AG08396 (cell line): ENCODE results near the gene PPM1M.
"Not testable (repeated sequence)": the region's sequence is repeated elsewhere in the genome, so short reads cannot be mapped to it uniquely, and the experiment has no call there.

Source experiments
- DNase-seq: peaks from one replicate; pipeline ENCODE4 v3.0.0; 2012; ENCODE audit warnings: low spot score, mixed read lengths

PPM1M gene

DNA sequence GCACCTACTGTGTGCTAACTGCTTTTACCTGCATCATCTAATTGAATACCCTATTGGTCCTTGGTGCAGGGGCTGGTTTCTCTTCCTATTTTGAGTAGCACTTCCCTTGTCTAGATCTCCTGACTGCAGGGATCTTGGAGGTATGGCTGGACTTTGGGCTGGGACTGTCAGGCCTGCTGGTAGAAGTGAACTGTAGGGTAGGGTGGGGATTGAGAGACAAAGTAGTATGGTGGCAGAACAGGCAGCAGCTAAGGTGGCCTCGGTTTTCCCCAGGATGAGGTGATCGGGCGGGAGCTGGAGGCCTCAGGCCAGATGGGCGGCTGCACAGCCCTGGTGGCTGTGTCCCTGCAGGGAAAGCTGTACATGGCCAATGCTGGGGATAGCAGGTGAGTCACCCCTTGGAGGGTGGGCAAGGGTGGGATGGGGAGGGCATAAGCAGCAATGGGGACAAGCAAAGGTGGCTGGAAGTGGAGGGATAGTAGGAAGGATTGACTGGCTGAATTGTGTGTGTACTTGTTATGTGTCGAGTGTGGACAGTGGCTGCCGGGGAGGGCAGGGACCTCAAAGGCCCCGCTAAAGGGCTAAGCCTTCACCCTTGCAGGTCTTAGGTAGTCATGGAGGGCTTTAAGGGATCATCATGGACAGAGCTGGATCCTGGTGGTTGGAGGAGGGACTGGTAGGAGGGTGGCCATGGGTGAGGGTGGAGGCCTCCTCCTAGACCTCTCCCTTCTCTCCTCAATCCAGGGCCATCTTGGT, 2.0 kb downstream of the PPM1M start:
- DNase-seq, result no peak

DNA sequence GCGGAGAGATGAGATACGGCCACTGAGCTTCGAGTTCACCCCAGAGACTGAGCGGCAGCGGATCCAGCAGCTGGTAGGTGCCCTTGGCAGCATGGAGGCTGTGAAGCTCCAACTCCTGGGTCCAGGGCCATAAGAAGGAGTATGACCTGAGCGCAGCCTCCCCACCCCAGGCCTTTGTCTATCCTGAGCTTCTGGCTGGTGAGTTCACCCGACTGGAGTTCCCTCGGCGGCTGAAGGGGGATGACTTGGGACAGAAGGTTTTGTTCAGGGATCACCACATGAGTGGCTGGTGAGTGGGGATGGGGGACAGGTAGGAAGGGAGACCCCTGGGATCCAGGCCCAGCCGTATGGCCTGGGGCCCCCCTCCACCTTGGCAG, 2.6 kb downstream of the PPM1M start:
- DNase-seq, result no peak

DNA sequence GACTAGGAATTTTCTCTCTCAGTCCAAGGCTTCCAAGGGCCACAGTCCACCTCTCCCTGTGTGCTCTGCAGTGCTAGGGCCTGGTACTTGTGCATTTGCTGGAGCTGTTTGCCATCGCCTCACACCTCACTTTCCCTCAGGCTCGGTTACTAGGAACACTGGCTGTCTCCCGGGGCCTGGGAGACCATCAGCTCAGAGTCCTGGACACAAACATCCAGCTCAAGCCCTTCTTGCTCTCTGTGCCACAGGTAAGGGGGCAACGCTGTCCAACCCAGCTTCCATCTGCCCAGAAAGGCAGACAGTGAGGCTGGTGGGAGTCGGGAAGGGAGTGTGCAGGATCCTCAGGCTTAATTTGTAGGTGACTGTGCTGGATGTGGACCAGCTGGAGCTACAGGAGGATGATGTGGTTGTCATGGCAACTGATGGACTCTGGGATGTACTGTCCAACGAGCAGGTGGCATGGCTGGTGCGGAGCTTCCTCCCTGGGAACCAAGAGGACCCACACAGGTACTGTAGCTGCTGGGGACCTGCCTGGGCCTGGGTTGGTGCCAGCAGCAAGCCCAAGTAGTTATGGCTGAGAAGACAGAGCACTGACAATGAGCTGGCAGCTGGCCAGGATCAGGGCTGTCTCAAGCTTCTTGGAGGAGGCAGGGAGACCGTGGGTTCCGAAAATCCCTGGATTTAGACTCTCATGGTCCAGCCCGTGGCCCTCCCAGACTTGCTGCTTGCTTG, 3.4 kb downstream of the PPM1M start:
- no peak for DNase-seq

DNA sequence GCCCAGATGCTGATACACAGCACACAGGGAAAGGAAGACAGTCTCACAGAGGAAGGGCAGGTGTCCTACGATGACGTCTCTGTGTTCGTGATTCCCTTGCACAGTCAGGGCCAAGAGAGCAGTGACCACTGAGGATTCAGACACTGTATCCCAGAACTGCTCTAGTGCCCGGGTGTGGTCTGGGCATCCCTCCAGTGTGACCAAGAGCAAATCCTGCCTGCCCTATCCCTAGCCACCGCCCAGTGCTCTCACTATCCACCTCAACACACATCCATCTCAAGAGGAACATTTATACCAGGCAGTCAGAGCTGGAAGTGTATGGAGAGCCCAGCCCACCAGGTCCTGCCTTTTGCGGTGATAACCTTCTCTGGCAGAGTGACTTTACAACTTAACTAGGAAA, 4.1 kb downstream of the PPM1M start:
- DNase-seq, result no peak

DNA sequence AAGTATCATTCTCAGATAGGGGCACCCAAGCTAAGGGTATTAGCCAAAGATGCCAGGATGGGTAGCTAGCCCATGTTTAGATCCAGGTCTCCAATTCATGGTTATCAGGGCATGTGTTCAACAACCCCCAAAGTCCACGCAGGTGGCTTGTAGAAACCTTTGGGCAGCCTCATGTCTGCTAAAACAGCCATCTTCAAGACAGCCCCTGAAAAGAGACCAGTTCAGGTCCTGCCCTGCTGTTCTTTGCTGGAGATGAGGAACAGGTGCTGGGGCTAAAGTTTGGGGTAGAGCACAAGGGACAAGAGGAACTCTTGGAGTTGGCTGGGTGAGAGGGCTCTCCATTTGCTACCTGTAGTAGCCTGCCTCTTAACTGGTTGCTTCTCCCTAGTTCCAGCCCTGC, 4.6 kb downstream of the PPM1M start:
- DNase-seq, result no peak

DNA sequence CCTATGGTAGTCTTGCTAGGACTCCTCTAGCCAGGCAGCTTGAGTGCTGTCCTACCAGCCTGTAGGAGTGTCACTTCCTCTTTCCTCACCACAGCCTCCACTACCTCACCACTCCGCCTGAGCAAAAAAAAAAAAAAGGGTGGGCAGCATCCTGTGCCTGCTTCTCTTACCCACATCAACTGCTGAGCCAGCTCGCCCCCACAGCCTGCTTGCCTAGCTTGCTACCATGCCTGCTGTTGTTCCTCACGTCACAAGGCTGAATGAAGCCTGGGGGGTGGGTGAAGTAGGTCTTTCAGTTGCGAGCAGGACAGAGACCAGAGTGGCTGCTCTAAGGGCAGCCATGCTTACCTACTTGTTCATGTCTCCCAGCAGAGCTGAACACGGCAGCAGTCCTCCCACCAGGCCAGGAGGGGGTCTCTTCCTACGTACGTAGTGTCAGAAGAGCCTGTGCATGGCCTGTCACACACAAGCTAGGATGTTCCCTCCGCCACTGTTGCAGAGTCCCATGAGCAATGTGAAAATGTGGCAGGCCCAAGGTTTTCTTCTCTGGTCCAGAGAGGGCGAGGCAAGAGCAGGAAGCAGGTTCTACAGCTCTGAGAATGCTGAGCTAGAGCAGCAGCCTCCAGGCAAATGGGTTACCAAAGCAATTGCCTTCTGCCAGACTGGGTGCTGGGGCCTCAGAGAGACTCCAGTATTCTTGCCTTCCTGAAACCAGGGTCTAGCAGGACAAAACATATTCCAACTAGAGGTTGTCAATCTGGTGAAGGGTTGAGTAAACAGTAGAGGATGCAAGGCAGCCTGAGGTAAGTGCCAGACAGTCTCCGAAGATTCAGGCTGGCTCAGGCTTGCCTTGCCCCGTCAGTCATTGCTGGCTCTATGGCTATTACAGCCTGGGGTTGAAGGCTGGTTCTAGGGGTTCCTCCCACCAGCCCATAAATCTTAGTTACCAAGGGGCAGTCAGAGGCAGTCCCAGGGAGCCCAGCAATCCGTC, 8.1 kb downstream of the PPM1M start:
- no peak for DNase-seq

DNA sequence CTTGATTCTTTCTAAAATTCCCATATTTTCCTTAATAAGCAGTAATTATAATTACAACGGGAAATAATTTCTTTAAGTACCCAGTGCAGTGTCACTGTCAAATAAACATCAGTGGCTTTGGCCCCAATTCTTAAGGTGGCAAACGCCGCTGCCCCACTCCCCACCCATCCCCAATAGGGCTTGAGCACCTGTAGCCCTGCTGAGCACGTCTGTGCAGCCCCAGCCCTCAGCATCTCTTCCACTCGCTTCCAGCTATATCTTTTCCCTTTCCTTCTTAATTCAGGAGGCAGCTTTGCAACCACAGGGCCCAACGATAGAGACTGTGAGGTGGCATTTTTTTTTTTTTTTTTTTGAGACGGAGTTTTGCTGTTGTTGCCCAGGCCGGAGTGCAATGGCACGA, 9.0 kb downstream of the PPM1M start:
- no peak for DNase-seq

DNA sequence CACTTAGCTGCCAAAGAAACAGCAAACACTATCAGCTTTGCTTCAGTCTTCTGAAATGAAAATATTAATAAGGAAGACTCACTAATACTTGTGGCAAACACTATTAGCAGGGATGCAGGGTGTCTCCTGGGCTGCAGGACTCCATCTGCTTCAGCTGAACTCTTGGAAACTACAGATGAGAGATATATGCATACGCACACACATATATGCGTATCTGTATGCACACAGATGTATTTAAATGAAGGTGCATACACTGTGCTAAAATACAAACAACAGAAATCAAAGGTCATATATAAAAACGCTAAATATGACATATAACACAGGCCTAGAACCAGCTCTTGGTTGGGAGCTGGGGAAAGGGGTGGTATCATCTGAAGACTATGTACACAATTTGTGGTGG, 10.6 kb downstream of the PPM1M start:
- no peak for DNase-seq

DNA sequence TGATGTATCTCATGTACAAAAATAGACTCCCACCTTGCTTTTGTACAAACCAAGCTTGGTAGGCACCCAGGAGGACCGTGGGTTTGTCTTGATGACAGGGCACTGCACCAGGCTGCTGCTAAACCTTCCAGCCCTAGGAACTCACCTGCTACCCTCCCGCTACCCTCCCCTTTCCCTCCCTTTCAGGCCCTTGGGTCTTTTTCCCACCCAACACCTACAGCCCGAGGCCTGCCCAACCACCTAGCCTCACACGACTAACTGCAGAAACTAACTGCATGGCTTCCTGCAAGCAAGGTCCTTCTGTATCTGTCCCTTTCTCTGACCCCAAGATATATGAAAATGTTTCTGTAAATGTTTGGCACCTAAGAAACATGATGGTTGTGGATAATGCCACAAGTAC, 11.1 kb downstream of the PPM1M start:
- no peak for DNase-seq

DNA sequence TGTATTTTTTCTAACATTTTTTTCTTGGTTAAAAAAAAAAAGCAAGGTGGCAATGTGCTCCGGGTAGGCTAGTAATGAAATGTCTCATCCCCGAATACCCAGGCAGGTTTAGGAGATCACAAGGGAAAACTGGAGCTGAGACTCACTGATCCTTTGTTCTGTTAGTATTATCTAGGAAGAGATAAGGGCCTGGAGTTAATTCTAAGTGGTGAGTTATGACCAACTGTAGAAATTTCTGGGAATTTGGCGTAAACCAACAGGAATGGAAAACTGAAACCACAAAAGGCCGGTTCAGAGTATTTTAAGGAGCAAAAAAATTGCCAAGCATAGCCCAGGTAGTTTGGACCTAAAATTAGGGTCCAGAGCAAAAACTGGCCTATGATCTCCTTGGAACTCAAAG, 12.4 kb downstream of the PPM1M start:
- DNase-seq, result no peak

DNA sequence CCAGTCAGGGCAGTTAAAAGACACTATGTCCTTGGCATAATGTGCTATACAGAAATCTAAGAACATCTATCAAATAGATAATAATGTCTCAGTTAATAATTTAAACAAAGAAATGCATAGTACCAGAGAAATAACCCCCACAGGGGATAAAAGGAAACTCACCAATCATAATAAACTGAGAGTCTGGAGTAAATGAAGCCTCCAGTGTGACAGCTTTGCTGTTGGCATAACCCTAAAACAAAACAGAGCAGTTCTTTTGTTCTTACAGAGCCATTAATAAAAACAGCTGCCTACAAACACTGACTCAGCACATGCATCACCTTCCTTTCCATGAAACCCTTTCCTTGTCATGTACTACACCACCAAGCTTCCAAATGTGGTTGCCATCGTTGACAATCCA, 13.5 kb downstream of the PPM1M start:
- DNase-seq, result no peak

DNA sequence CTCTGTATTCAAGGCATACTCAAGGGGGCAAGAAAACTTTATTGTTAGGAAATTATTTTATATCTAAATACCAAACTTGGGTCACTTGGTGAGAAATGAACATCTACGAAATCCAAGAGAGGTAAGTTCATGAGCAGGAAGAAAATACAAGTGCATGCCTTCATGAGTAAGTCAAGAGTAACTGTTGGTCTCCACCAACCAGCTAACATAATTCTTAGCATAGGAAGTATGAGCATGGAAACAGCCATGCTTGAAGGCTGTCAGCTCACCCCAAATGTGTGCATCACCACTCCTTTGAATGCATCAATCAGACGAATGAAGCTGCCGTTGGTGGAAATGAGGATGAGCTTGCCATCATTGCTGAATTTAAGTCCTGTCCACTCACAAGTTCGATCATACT, 13.9 kb downstream of the PPM1M start:
- no peak for DNase-seq

DNA sequence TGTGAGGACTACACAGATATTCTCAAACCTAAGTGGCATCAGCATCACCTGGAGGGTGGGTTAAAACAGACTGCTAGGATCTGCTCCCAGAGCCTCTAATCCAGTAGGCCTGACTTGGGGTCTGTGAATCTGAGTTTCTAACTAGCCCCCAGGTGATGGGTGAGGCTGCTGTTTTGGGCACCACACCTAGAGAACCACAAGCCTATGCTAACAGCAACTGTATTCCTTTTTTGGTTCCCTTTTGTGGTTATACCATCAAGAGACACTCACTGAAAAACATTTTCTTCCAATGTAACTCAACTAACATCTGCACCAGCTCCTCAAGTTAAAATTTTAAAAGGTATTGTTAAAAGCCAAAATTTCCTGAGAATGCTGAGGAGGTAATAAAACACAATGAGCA, 16.9 kb downstream of the PPM1M start:
- DNase-seq, result no peak

DNA sequence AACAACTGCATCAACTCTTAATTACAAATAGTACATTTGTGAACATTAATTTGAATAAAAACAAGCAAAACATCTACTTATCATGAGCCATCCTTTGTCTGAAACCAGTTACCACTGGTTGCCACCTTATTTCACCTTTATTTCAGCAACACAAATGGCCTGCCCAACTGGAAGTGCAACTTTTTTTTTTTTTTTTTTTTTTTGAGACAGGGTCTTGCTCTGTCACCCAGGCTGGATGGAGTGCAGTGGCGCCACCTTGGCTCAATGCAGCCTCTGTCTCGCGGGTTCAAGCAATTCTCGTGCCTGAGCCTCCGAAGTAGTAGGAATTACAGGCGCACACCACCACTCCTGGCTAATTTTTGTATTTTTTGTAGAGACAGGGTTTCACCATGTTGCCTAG, 19.8 kb downstream of the PPM1M start:
- no peak for DNase-seq

DNA sequence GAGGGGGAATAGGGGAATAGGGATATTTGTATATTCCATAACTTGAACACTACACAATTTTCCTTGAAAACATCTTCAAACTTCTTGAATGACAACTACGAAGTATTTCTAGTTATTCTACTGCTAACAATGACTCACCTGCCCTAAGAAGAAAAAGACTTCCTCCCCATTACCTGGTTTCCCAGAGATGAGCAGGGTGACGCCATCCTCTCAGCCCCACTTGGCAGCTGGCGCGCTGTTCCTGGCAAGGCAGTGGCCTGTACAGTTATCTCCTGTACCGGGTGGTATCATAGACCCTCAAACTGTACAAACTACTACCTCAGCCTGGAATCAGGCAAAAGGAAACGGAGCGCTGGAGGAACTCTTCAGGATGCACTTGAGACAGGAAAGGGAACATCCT, 22.5 kb downstream of the PPM1M start:
- DNase-seq, result no peak

DNA sequence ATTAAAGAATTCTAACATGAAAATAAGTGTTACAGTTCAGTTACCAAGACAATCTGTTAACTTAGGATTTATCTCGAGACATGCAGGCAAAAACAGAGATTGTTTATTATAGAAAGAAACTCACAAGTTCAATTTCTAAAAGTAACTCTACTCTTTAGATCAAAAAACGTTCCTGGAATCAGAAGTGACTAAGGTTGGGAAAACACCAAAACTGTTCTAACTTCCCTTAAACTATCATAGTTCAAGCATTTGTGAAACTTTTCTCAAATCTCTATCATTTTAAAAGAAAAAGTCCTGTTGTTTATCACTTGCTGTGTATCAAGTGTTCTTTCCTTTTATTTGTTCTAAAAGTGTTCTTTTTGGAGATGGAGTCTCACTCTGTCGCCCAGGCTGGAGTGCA, 24.2 kb downstream of the PPM1M start:
- DNase-seq, result no peak

DNA sequence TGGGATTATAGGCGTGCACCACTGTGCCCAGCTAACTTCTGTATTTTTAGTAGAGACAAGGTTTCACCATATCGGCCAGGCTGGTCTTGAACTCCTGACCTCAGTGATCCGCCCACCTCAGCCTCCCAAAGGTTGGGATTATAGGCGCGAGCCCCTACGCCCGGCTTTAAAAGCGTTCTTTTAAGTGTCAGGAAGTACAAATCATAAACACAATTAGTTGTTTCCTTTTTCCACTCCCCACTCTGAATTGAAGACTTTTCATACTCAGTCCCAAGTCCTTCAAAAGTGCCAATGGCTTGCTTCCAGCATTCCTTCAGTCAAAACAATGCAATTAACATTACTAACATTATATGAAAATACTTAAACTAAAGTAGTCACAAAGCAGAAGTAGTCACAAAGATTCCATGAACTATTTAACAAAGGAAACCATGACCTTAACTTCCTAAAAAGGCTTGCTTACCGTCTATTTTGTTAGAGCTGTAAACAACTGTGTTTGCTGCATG, 24.7 kb downstream of the PPM1M start:
- DNase-seq, result no peak

DNA sequence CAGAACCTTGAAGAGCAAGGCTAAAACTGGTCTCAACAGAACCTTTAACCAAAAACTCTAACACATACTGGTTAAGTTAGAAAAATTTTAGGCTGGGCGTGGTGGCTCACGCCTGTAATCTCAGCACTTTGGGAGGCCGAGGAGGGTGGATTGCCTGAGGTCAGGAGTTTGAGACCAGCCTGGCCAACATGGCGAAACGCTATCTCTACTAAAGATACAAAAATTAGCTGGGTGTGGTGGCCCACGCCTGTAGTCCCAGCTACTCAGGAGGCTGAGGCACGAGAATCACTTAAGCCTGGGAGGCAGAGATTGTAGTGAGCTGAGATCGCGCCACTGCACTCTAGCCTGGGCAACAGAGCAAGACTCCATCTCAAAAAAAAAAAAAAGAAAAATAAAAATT, 26.6 kb downstream of the PPM1M start:
- not testable (repeated sequence) for DNase-seq

DNA sequence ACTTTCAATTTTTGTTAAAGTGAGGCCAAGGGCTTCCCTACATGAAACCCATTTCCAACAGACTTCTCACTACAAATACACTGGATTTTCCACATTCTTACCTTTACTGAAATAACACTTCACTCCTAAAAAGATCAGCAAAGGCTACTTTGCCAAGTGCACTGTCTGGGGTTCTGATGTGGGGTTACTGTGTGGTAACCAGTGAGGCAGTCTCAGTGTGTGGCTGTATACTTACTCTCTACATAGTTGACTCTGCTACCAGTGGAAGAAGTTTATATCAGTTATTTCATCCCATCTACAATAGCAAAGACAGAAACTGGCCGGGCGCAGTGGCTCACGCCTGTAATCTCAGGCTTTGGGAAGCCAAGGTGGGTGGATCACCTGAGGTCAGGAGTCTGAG, 27.3 kb downstream of the PPM1M start:
- no peak for DNase-seq

DNA sequence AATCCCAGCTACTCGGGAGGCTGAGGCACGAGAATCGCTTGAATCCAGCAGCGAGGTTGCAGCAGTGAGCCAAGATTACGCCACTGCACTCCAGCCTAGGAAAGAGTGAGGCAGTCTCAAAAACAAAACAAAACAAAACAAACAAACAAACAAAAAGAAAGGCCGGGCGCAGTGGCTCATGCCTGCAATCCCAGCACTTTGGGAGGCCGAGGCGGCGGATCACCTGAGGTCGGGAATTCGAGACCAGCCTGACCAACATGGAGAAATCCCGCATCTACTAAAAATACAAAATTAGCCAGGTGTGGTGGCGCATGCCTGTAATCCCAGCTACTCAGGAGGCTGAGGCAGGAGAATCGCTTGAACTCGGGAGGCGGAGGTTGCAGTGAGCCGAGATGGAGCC, 29.2 kb downstream of the PPM1M start:
- DNase-seq, result not testable (repeated sequence)

DNA sequence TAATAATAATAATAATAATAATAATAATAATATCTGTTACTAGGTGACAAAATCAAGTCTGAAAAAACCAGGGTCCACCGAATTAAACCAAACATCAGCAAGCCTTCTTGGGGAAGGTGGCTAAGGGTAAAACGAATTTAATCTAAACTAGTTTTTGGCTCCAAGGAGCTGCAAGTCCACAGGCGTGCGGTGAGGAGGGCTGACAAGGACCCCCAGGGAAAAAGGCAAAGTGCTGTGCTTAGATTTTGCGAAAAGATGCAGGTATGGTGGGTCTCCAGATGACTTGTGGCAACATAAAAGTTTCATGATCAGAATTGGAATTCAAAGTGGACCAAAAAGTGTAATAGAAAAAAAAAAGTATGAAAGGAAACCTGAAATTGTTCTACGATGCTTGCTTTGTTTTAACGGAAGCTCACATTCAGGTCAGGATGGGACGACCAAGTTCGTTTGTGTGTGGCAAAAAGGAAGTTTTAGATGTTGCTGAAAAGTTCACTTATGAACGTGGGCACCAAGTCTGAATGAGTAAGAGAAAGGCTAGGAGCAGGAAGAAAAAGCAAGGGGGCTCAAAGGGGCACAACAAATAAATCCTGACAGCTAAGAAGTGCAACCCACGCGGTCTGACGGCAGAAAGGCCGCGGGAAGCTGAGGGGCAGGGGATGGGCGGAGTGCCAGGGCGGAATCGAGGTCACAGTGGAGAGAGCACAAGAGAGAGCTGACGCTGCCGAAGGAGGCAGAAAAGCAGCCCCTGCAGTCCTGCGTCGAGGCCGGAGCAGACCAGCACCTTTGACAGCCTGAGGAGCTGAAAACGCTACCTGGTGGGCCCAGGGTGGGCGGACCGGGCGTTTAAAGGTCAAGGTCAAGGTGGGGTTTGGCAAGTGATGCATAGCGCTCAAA, 31.8 kb downstream of the PPM1M start:
- DNase-seq, result peak; percentile 70
